Panc1 (cell line): ENCODE data around the gene DYNLRB1. TPM values are rescaled to one million over a fixed set of nuclear protein-coding genes. Genes with fewer than 3 reads are reported as not detected.

Experiments used
- ATAC-seq: fragments of 200-7000 bp; cut with Tn5 transposase; 2 replicates; pipeline ENCODE4 v1.9.1; 2020; ENCODE audit warnings: mild to moderate bottlenecking, moderate library complexity
- BruUV-seq: library from RNA; stranded (reverse); fragments of 400-500 nt; replicated peaks from 2 replicates; lab custom pipeline; 2021; lab: Mats Ljungman, UMichigan
- CTCF ChIA-PET: fragments of 300-600 bp; sonication (Branson Sonifier 250); formaldehyde crosslinking; loops from one replicate; lab custom pipeline; 2022; ENCODE audit warnings: antibody characterized with exemption; lab: Charles Lee
- POLR2A ChIA-PET: fragments of 300-600 bp; sonication (Branson Sonifier 250); formaldehyde crosslinking; loops from one replicate; lab custom pipeline; 2022; ENCODE audit warnings: antibody characterized with exemption; lab: Charles Lee
- DNase-seq: peaks from one replicate; pipeline ENCODE4 v3.0.0-alpha.2; 2010; ENCODE audit warnings: low read depth, low spot score
- H3K27ac ChIP-seq: 2 replicates; pipeline ENCODE4 v1.5.1; 2011; ENCODE audit warnings: mild to moderate bottlenecking, low read length, inconsistent platforms
- H3K27me3 ChIP-seq: fragments of 200-500 bp; sonication (Bioruptor generic); 2 replicates; pipeline ENCODE4 v1.6.0; 2014; ENCODE audit warnings: low read length, inconsistent platforms; ENCODE audit not compliant: control insufficient read depth, insufficient read depth
- H3K36me3 ChIP-seq: fragments of 200-500 bp; sonication (Bioruptor generic); 2 replicates; pipeline ENCODE4 v1.5.1; 2014; ENCODE audit warnings: inconsistent platforms, mild to moderate bottlenecking, low read length, moderate library complexity; ENCODE audit not compliant: control insufficient read depth, insufficient read depth
- H3K4me1 ChIP-seq: 2 replicates; pipeline ENCODE4 v1.5.1; 2011; ENCODE audit warnings: inconsistent platforms, mild to moderate bottlenecking, low read length, moderate library complexity; ENCODE audit not compliant: control insufficient read depth, insufficient read depth
- H3K4me3 ChIP-seq, 2 experiments: 2 replicates each; pipeline ENCODE4 v1.5.1; 2011 to 2012; ENCODE audit warnings: low read depth in 2 of 2, low read length in 2 of 2, mild to moderate bottlenecking in 2 of 2, inconsistent platforms in 1 of 2, moderate library complexity in 1 of 2
- H3K9me3 ChIP-seq: fragments of 200-500 bp; sonication (Bioruptor generic); 2 replicates; pipeline ENCODE4 v1.5.1; 2014; ENCODE audit warnings: low read depth, mild to moderate bottlenecking, inconsistent platforms, low read length, moderate library complexity; ENCODE audit not compliant: control insufficient read depth, insufficient read depth
- CTCF ChIP-seq: fragments of 450-650 bp; IDR thresholded peaks from 2 replicates; pipeline ENCODE4 v1.5.1; 2017; ENCODE audit warnings: mild to moderate bottlenecking
- POLR2AphosphoS5 ChIP-seq: IDR thresholded peaks from 2 replicates; pipeline ENCODE4 v1.6.1; 2012; ENCODE audit warnings: mild to moderate bottlenecking, low read depth, low read length, moderate library complexity
- REST ChIP-seq, 2 experiments: IDR thresholded peaks; 2 replicates each; pipeline ENCODE4 v1.6.1; 2011 to 2012; ENCODE audit warnings: low read depth in 2 of 2, control low read depth in 1 of 2, low read length in 1 of 2, mild to moderate bottlenecking in 1 of 2, moderate library complexity in 1 of 2; ENCODE audit not compliant: insufficient read depth in 1 of 2
- SIN3A ChIP-seq: IDR thresholded peaks from 2 replicates; pipeline ENCODE4 v1.6.1; 2012; ENCODE audit warnings: low read depth, mild to moderate bottlenecking, low read length, moderate library complexity, borderline replicate concordance; ENCODE audit not compliant: insufficient read depth
- TCF7L2 ChIP-seq: IDR thresholded peaks from 2 replicates; pipeline ENCODE4 v1.6.1; 2011; ENCODE audit warnings: mild to moderate bottlenecking, low read depth, low read length, inconsistent platforms
- in situ Hi-C: cut with HindIII; loops from 2 replicates; pipeline ENCODE4 v1.10.0; 2016; ENCODE audit warnings: low sequenced_read_pairs, low pct_unique_long_range_greater_than_20kb
- intact Hi-C: fragments of 100-400 bp; cut with micrococcal nuclease; formaldehyde crosslinking; loops from one replicate; pipeline ENCODE4 v1.10.0; 2022; ENCODE audit not compliant: unreplicated experiment
- total RNA-seq: library from RNA; stranded (reverse); gene quantifications from one replicate; pipeline ENCODE4 v1.2.1, GENCODE V29; 2021; ENCODE audit not compliant: unreplicated experiment

Gene DYNLRB1
- total RNA-seq, 1 experiment from 2014 or later = 155 TPM

GRCh38 chr20:34564833-34565232 lies 48.6 kb downstream of the DYNLRB1 start:
- ChIA-PET CTCF (interaction anchor here (0.5 kb wide), 1 partner anchor 186 kb away, joined by 5 read pairs; no protein-coding TSS in a partner anchor), POLR2A (no interaction called here)
- TF ChIP-seq TCF7L2 (no peak), CTCF (no peak), SIN3A (no peak), REST (IDR thresholded peaks at IDR 0.05; ENCODE audit: insufficient read depth in 1 of 2, low read depth in 2 of 2, low read length in 1 of 2) (no peak), POLR2AphosphoS5 (no peak)
- in situ Hi-C loops = no loop called here
- H3K27me3 ChIP-seq = no peaks in the 10 kb centered on the region
- no peaks in the 10 kb centered on the region for H3K36me3 ChIP-seq
- H3K9me3 ChIP-seq = no peaks in the 10 kb centered on the region
- ATAC-seq (no peak), DNase-seq (no peak)
- intact Hi-C loops = loop anchor here (10.0 kb wide), 1 partner anchor 140 kb away; the partner anchor contains the start of gene TP53INP2
- no peaks in the 10 kb centered on the region for H3K4me1 ChIP-seq
- no peak overlapping the region for H3K4me3 ChIP-seq
- no TSS peak for BruUV-seq
- no peak overlapping the region for H3K27ac ChIP-seq

GRCh38 chr20:34566978-34567891 lies 51.0 kb downstream of the DYNLRB1 start:
- in situ Hi-C loops = no loop called here
- 0 out of 2 replicates have a peak, but pooled peaks have one; percentile 37 for ATAC-seq
- no peak overlapping the region for H3K4me3 ChIP-seq
- no peaks in the 10 kb centered on the region for H3K4me1 ChIP-seq
- no peak overlapping the region for H3K27ac ChIP-seq
- no peaks in the 10 kb centered on the region for H3K27me3 ChIP-seq
- intact Hi-C loops = loop anchor here (10.0 kb wide), 1 partner anchor 138 kb away; the partner anchor contains the start of gene TP53INP2
- no peaks in the 10 kb centered on the region for H3K9me3 ChIP-seq
- DNase-seq = no peak
- BruUV-seq = no TSS peak
- ChIA-PET POLR2A (interaction anchor here (0.6 kb wide), 2 partner anchors 160 to 170 kb away, joined by 5 to 6 read pairs; no protein-coding TSS in a partner anchor), CTCF (interaction anchor here (0.5 kb wide), 1 partner anchor 276 kb away, joined by 9 read pairs; no protein-coding TSS in a partner anchor)
- TF ChIP-seq CTCF (no peak), REST (IDR thresholded peaks at IDR 0.05; ENCODE audit: insufficient read depth in 1 of 2, low read depth in 2 of 2, low read length in 1 of 2) (no peak)
- H3K36me3 ChIP-seq = no peaks in the 10 kb centered on the region; the same call in 1 of the 2 replicates
